GM18502 (cell line): ENCODE data around the gene BORCS5.
"Not testable (repeated sequence)": the region's sequence is repeated elsewhere in the genome, so short reads cannot be mapped to it uniquely, and the experiment has no call there.

Experiments
- ATAC-seq: cut with Tn5 transposase; IDR thresholded peaks from one replicate; pipeline ENCODE4 v1.9.1; 2021; ENCODE audit warnings: mild to moderate bottlenecking; ENCODE audit not compliant: unreplicated experiment, poor library complexity

Gene BORCS5

DNA sequence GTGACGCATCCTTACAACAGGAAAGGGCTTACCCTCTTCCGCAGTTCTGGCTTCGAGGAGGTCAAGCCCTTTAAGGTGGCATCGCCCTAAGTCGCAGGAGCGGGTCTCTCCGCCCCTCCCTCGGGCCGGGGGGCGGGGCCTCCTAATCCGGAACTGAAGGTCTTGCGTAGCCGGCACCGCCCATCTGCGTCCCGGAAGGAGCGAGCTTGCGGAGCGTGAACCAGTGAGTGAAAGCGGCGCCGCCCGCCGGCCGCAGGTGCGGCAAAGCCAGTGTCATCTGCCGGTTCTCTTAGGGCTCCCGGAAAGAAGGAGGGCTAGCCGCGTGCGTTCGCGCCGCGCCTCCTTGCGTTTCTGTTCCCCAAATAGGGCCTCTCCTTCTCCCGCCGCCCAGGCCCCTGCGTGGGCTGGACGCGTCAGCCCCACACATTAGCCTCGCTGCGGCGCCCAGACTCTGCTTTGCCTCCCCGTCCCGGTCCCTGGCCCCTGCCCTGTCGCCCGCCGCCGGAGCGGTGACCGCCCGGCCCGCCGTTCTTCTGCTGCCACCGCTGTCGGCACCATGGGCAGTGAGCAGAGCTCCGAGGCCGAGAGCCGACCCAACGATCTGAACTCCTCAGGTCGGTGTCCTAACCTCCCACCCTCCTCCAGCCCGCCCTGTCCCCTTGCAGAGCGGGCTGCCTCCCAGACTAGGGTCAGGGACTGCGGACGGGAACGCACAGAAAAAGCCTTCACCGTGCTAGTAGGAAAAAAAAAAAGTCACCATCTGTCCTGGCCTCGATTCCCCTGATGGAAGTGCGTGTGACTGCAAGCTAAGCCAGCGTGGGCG is at the start of gene BORCS5:
Gene BORCS5, plus strand, starts transcription at position 183 of the 823 bp plus-strand sequence. Its CDS starts 374 bp downstream, at position 557.
- peak; percentile 89 for ATAC-seq

DNA sequence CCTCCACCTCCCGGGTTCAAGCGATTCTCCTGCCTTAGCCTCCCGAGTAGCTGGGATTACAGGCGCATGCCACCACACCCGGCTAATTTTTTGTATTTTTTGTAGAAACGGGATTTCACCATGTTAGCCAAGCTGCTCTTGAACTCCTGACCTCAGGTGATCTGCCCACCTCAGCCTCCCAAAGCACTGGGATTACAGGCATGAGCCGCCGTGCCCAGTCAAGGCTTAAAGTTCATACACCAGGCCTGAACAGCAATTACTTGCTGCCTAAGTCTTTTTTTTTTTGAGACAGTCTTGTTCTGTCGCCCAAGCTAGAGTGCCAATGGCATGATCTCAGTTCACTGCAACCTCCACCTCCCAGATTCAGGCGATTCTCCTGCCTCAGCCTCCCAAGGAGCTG is 46.2 kb upstream of the BORCS5 start:
- not testable (repeated sequence) for ATAC-seq

DNA sequence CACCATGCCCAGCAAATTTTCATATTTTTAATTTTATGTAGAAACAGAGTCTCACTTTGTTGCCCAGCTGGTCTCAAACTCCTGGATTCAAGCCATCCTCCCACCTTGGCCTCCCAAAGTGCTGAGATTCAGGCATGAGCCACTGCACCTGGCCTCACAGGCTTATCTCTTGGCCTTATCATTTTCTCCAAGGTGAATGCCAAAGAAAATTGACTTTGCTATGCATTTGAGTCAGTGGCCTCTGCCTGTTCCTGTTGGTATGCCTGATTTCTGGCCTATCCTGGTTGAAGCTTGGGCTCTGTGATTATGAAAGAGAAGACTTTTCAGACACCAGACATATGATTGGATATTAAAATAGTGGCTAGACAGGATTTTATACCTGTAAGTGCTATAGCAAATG is 41.0 kb upstream of the BORCS5 start:
- no peak for ATAC-seq

DNA sequence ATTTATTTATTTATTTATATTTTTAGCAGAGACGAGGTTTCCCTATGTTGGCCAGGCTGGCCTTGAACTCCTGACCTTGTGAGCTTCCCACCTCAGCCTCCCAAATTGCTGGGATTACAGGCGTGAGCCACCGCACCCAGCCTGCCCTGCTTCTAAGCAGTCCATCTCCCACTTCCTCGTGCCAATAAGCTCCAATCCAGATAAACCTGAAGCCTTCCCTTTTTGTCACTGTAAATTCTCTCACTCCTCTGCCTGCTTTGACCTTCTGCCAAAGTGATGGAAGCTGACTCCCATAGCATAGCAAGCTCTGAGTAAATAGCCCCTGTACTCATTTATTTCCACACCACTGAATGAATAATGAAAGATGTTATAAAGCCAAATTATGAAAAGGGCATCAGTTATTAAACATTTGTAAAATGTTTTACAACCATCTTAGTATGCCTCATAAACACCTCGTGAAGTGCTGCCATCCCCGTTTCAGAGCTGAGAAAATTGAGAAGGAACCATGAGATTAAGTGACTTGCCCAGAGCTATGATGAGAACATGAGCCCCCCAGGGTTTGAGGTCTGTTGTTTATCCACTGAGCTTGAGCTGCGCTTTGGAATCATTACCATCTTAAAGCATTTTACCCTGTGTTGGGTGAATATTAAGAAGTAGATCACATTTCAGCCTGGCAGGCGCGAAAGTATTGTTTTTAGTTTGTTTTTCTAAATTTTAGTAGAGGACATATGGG is 37.3 kb upstream of the BORCS5 start:
- ATAC-seq, result no peak

DNA sequence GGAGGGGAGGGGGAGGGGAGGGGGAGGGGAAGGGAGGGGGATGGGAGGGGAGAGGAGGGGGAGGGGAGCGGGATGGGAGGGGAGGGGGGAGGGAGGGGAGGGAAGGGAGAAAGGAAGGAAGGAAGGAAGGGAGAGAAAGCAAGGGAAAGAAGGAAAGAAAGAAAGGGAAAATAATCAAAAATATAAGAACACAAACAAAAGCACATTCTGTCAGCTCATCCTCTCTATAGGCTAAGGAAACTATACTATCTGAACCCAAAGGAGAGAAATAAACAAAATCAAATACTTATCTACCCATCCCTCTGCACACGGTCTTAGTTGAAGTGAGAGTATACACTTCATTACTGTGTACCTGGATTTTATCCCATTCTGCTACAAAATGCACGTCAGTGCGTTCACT is 33.8 kb upstream of the BORCS5 start:
- ATAC-seq, result no peak

DNA sequence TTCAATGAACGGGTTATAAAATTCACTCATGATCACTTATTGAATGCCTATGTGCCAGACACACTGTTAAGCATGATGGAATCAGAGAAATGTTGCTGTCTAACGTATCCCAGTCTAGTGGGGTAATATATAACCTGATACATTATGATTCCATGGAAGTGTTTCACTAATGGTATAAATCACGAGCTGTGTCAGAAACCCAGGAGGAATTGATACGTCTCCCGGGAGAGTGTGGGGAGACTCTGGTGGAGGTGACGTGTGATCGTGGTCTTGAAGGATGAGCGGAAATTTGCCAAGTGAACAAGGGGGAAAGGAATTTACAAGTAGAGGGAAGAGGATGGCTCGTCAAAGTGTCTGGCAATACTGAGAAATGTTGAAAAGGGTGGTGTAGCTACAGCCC is 33.3 kb upstream of the BORCS5 start:
- no peak for ATAC-seq

DNA sequence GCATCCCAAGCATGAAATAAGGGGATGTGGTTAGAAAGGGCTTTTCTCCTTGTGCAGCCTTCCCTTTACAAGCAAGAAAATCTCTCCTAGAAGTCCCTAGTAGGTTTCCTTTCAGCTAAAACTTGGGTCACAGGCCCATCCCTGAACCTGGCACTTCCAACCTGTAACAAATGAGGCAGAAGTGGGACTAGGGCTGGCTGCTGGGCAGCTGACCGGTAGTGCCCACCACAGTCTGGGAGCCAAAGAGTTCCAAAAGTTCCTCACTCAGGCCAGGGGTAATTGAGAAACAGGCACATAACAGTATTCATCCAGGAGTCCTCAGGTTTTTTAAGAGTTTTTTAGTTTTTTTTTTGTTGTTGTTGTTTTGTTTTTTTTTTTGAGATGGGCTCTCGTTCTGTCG is 30.6 kb upstream of the BORCS5 start:
- ATAC-seq, result no peak

DNA sequence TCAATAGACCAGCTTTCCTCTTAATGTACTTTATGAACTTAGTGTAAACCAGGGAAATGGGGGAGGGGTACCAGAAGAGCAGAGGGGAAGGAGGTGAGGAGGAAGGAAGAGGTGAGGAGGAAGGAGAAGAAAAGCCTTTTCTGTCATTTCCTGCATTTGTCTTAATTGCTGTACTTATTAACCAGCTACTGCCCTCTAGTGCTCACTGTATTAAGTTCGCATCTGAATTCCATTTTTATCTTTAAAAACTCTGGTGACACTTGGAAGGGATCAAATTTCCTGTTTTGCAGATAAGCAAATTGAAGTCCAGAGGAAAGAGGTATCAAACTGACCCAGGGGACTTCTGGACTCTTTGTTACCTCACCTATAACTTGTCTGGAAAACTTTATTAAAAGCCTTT is 29.1 kb upstream of the BORCS5 start:
- ATAC-seq, result no peak

DNA sequence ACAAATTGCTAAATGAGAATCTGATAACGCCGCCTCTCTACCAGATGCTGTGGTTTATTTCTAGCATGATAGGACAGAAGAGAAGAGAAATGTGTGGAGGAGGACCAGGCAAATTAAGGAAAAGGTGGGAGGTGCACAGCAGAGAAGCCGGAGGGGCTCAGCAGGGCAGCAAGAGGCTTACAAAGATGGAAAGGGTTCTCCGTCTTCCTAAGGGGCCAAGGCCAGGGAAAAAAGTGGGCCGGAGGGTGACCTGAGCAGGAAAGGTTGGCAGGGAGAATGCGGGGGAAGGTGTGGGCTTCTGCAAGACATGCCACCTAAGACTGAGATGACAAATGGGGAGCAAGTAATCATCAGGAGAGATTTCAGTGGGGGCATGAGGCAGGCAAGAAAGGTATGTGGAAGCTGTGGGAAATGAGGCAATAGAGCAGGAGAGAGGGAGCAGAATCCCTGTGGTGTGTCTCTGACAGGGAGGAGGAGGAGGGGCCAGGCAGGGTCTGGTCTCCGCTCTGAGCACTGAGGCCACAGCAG is 25.6 kb upstream of the BORCS5 start:
- ATAC-seq, result no peak

DNA sequence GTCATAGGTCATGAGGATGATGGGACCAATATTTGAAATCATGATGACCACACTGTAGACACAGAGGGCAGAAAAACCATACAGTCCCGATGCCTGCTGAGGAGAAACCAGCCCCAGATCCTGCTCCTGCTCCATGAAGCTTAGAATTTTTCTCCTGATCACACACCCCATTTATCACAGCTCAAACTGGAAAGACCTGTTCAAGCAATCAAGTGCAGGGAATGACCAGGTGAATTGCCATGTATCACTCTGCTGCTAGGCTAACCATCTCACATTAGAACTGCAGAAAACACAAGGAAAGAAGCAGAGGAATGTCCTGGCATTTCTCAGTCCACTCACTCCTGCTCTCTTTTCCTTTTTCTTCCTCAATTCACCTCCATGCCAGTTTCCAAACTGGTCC is 25.0 kb upstream of the BORCS5 start:
- no peak for ATAC-seq

DNA sequence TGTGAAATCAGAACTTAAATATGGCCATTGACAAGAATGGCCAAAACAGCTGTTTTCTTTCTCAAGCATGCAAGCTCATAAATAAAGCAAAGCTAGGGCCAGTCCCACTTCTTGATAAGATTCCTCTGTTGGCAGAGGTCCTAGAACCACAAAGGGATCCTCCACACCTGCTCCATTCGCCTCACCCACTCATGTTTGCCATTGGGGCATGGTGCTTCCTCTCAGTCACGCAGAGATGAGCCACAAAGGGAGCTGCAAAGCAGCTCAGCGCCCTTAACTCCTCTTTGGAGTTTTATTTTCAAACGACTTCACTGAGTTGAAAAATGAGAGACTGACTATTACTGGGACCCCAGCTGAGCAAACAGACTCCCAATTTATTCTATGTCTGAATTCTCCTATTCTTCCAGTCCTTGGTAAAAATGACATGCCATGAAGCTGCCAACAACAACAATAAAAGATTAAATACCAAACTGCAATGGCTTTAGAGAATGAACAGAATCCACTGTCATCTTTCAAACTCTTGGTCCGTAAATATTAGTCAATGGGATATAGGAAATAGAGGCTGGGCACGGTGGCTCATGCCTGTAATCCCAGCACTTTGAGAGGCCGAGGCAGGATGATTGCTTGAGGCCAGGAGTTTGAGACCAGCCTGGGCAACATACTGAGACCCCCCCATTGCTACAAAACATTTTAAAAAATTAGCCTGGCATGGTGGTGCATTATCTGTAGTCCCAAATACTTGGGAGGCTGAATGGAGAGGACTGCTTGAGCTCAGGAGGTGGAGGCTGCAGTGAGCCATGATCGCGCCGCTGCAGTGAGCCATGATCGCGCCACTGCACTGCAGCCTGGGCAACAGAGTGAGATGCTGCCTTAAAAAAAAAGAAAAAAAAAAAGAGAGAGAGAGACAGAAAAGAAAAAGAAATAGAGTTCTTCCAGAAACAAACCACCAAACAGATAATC is 23.2 kb upstream of the BORCS5 start:
- ATAC-seq, result no peak

DNA sequence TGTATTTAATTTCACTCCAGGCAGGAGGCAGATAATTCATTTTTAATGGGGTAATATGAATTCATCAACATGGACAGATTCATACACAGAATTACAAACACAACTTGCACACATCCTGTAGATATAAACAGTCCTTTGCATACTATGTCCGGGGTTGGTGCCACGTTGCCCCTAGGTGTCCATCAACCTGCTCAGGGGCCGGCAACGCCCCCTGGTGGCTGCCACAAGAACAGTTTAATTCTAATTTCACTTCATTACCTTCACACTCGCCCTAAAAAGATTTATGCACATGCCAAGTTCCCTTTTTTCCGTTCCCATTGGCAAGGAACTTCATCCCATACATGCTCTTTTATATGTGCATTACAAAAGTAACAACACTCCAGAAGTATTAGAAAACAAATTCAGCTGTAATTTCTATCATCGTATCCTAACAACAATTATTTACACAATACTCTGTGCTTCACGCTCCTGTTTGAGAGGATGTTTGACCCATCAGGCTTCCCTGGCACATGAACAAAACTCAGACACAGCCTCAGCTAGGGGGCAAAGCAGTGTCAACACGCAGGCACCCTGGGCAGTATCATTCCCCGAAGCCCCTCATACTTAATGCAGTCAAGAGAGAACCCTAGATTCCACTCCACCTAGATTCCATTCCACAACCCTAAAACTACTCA is 22.4 kb upstream of the BORCS5 start:
- ATAC-seq, result peak; percentile 58

DNA sequence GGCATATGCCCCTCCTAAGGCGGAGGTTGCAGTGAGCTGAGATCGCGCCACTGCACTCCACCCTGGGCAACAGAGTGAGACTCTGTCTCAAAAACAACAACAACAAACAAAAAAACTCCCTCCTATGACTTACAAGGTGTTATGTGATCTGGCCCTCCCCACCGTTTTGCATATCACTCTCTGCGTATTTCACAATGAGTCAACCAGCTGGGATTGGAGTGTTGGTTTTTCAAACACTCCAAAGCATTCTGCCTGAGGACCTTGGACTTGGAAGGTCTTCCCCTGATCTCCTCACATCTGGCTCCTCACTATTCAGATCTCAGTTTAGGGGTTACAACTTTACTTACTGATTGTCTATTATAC is 20.8 kb upstream of the BORCS5 start:
- no peak for ATAC-seq

DNA sequence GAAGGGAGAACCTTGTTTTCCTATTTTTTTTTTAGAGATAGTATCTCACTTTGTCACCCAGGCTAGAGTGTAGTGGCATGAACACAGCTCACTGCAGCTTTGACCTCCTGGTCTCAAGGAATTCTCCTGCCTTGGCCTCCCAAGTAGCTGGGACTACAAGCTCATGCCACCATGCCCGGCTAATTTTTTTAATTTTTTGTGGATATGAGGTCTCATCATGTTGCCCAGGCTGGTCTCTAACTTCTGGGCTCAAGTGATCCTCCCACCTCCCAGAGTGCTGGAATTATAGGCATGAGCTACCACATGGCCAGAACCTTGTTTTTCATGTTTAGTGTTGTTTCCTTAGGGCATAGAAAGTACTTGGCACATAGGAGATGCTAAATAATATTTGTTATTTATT is 20.4 kb upstream of the BORCS5 start:
- no peak for ATAC-seq

DNA sequence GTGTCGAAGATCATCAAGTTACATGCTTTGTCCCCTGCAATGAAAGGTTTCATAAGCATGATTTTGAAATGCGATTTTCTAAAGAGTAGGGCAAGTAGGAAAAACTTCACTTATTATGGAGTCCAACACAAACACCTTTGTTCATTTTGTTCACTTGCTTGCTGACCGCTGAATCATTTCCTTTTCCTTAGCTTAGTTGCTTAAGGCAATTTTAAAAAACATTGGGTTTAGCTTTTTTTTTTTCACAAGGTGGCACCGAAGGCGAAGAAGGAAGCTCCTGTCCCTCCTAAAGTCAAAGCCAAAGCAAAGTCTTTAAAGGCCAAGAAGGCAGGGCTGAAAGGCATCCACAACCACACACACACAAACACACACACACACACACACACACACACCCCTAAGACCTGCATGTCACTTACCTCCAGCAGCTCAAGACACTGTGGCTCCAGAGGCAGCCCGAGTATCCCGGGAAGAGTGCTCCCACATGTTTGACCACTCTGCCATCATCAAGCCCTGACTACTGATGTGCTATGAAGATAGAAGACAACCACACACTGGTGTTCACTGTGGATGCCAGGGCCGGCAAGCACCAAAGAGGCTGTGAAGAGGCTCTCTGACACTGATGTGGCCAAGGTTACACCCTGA is 18.2 kb upstream of the BORCS5 start:
- no peak for ATAC-seq

DNA sequence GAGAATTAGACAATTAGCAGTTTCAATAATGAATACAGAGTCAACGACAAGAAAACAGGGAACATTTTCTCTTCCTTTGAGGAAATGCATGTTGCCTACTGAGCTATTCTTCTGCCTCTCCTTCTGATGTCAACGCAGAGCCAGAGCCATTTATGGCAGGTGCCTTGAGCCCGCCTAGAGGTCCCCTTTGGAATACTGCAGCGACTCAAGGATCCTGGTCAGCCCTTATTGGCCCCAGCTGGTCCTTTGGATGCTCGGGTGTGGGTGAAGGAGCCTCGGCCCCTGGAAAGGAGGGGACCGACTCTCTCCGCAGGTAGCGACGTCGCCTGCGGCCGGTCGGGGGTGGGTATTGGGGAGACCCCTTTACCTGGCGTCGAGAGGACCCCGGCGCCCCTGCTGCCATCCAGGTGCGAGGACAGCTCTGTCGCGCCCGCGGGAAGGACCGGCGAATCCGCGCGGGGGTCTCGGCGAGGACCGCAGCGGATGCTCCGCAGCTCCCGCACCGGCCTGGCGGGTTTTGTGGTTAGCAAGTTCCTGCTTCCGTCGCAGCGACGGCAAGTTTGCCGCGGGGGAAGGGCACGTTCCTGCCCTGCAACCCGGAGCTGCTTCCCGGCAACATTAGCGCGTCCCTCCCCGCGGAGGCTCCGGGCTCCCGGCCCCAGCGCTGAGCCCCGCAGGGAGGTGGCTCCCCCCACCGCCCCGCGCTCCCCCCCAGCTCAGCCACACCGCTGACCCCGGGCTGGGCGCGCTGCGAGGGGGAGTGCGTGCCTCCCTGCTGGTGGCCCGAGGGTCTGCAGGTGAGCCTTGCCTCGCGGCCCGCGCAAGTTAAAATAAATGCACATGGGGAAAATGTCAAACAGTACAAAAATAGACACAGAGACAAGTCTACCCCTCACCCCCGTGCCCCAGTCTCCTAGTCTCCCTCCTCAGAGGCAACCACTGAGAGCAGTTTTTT is 6.9 kb upstream of the BORCS5 start, which contains the start of gene MANSC1:
Gene MANSC1, minus strand, starts transcription at position 532 of the 955 bp plus-strand sequence. CDS start 6,928 bp downstream, outside the sequence.
- ATAC-seq, result no peak

DNA sequence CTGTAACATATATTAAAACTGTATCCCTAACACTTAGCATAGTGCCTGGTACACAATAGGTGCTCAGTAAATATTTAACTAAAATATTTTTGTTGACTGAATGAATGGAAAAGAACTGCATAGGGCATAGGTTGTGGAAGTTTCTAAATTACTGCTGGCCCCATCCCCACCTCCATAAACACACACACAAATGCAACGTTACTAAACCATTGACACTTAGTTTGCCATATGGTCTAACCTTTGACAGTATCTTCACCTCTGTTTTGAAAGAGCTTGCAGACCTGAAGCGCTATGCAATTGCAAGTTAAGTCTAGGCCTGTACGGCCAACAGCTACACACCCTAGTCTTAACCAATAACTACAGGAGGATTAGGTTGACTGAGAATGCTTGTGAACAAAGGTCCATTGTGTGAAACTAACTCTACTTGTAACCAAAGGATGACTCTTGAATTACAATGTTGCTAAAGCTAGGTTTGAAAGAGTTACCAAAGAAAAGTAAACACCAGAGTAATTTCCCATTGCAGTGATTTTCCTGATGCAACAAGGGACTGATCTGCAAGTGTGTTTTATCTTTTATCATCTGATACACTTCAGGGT is 5.9 kb upstream of the BORCS5 start:
- no peak for ATAC-seq
